RWPE2 (cell line): Measurements from ENCODE around the gene NPAS1.
A peak's percentile ranks its signal among the peaks of the same experiment; 100 is the strongest.

Source experiments
- ATAC-seq: fragments of 200-7000 bp; cut with Tn5 transposase; 3 replicates; pipeline ENCODE4 v1.9.1; 2021; ENCODE audit warnings: low read depth
- DNase-seq: peaks from one replicate; pipeline ENCODE4 v3.0.0-alpha.2; 2020; ENCODE audit warnings: low spot score
- H3K27ac ChIP-seq: fragments of 450-650 bp; 2 replicates; pipeline ENCODE4 v1.5.1; 2017; ENCODE audit warnings: mild to moderate bottlenecking; ENCODE audit not compliant: poor library complexity, severe bottlenecking
- H3K27me3 ChIP-seq: fragments of 250-450 bp; sonication (Bioruptor Pico); 2 replicates; pipeline ENCODE4 v1.5.1; 2021; ENCODE audit warnings: mild to moderate bottlenecking, moderate library complexity; ENCODE audit not compliant: insufficient read depth, poor library complexity, severe bottlenecking
- H3K36me3 ChIP-seq: fragments of 250-450 bp; sonication (Bioruptor Pico); 2 replicates; pipeline ENCODE4 v1.5.1; 2020; ENCODE audit warnings: low read depth, mild to moderate bottlenecking, moderate library complexity
- H3K4me1 ChIP-seq: fragments of 250-450 bp; sonication (Bioruptor Pico); 2 replicates; pipeline ENCODE4 v1.5.1; 2021; ENCODE audit warnings: mild to moderate bottlenecking, moderate library complexity; ENCODE audit not compliant: insufficient read depth, poor library complexity, severe bottlenecking
- H3K4me3 ChIP-seq: fragments of 250-450 bp; sonication (Bioruptor Pico); 2 replicates; pipeline ENCODE4 v1.5.1; 2021; ENCODE audit warnings: mild to moderate bottlenecking, moderate library complexity; ENCODE audit not compliant: severe bottlenecking
- H3K9me3 ChIP-seq: fragments of 250-450 bp; sonication (Bioruptor Pico); 2 replicates; pipeline ENCODE4 v1.5.1; 2021; ENCODE audit warnings: mild to moderate bottlenecking, moderate library complexity; ENCODE audit not compliant: severe bottlenecking
- CTCF ChIP-seq: fragments of 450-650 bp; IDR thresholded peaks from one replicate; pipeline ENCODE4 v1.5.1; 2017; ENCODE audit warnings: mild to moderate bottlenecking, moderate library complexity; ENCODE audit not compliant: poor library complexity, severe bottlenecking

NPAS1 gene

GRCh38 chr19:47093254-47093653 lies 73.6 kb downstream of the NPAS1 start:
- Histone ChIP-seq H3K27ac (no peak overlapping the region), H3K4me1 (peaks cover 15% of the 10 kb centered on the region), H3K27me3 (no peaks in the 10 kb centered on the region), H3K36me3 (peaks cover 69% of the 10 kb centered on the region), H3K9me3 (no peaks in the 10 kb centered on the region), H3K4me3 (no peak overlapping the region)
- DNase-seq (no peak), ATAC-seq (no peak)
- no peak for TF ChIP-seq CTCF

DNA sequence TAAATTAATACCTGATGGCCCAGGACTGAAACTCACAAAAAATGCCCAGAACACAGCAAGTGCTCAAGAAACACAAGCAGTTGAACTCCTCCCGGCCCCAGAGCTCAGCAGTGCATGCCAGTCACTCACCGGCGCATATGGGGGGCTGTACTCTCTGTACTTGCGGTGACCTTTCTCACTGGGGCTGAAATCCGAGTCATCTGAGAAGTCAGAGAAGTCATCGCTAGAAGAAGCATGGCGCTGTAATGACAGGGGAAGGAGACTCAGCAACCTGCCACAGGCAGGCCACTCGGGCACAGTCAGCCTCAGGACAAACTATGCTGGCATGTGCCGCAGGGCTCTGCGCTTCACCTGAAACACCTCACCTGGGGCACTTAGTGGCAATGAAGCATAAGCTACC lies 74.2 kb downstream of the NPAS1 start:
- ATAC-seq (no peak), DNase-seq (no peak)
- Histone ChIP-seq H3K27ac (no peak overlapping the region), H3K4me3 (no peak overlapping the region), H3K9me3 (no peaks in the 10 kb centered on the region), H3K27me3 (no peaks in the 10 kb centered on the region), H3K36me3 (peaks cover 67% of the 10 kb centered on the region), H3K4me1 (peaks cover 15% of the 10 kb centered on the region)
- no peak for TF ChIP-seq CTCF

GRCh38 chr19:47094557-47095475 lies 75.2 kb downstream of the NPAS1 start:
- H3K36me3 ChIP-seq: peaks cover 62% of the 10 kb centered on the region
- peak overlapping the region; percentile 15 for H3K27ac ChIP-seq
- peaks cover 15% of the 10 kb centered on the region for H3K4me1 ChIP-seq
- no peak for DNase-seq
- H3K27me3 ChIP-seq: no peaks in the 10 kb centered on the region
- H3K9me3 ChIP-seq: no peaks in the 10 kb centered on the region
- no peak for TF ChIP-seq CTCF
- H3K4me3 ChIP-seq: no peak overlapping the region
- ATAC-seq: no peak
